ENCODE measurements around the gene TSC22D1. TPM values are rescaled to one million over a fixed set of nuclear protein-coding genes. Genes with fewer than 3 reads are reported as not detected.

The TSC22D1 gene
- total RNA-seq, 1 experiment from 2014 or later, result 194 TPM

DNA sequence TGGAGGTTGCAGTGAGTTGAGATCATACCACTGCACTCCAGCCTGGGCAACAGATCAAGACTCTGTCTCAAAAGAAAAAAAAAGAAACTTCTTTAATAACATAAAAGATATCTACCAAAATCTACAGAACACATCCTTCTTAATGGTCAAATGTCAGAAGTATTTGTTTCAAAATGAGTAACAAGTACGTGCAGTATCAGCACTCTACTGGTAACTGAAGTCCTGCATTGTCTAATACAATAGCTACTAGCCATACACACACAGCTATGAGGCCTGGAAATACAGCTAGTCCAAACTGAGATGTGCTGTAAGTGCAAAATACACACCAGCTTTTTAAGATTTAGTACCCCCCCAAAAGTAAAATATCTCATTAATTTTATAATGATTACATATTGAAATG, 88.1 kb downstream of the TSC22D1 start:
- H3K9me2 ChIP-seq (replicated peaks; ENCODE audit: low read length), result no peaks in the 10 kb centered on the region
- TF ChIP-seq EZH2phosphoT487 (IDR thresholded peaks at IDR 0.05; ENCODE audit: borderline replicate concordance, low read length) (no peak), EZH2 (IDR thresholded peaks at IDR 0.05; ENCODE audit: low read length, unreplicated experiment) (no peak)
- TF ChIP-seq, protein P1, sequence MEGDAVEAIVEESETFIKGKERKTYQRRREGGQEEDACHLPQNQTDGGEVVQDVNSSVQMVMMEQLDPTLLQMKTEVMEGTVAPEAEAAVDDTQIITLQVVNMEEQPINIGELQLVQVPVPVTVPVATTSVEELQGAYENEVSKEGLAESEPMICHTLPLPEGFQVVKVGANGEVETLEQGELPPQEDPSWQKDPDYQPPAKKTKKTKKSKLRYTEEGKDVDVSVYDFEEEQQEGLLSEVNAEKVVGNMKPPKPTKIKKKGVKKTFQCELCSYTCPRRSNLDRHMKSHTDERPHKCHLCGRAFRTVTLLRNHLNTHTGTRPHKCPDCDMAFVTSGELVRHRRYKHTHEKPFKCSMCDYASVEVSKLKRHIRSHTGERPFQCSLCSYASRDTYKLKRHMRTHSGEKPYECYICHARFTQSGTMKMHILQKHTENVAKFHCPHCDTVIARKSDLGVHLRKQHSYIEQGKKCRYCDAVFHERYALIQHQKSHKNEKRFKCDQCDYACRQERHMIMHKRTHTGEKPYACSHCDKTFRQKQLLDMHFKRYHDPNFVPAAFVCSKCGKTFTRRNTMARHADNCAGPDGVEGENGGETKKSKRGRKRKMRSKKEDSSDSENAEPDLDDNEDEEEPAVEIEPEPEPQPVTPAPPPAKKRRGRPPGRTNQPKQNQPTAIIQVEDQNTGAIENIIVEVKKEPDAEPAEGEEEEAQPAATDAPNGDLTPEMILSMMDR (conservative IDR thresholded peaks at IDR 0.05; ENCODE audit: low read depth, low read length), result no peak
- no peak overlapping the region for H2AFZ ChIP-seq (ENCODE audit: low read length)
- H3F3A ChIP-seq (ENCODE audit: low read length, unreplicated experiment), result no peaks in the 10 kb centered on the region
- CTCF ChIA-PET, result no interaction called here
- no TSS peak for BruUV-seq (replicated peaks)
- H3K79me2 ChIP-seq (ENCODE audit: low read length), result no peaks in the 10 kb centered on the region
- ATAC-seq (no peak), DNase-seq (no peak)
- intact Hi-C loops (cut with micrococcal nuclease), result loop anchor here (5.0 to 10.0 kb wide), 2 partner anchors 84 to 227 kb away; no protein-coding TSS in a partner anchor
- no peaks in the 10 kb centered on the region for H3K9me3 ChIP-seq (ENCODE audit: low read length)
- peaks cover 5% of the 10 kb centered on the region; the same call in 1 of the 2 replicates for H3K4me1 ChIP-seq (ENCODE audit: insufficient read depth, low read length)
- no peaks in the 10 kb centered on the region for H3K36me3 ChIP-seq (ENCODE audit: low read depth, low read length)
- H3K4me2 ChIP-seq (ENCODE audit: low read length), result no peak overlapping the region
- H3K27me3 ChIP-seq (ENCODE audit: low read length), result no peaks in the 10 kb centered on the region
- POLR2A ChIA-PET (ENCODE audit: unreplicated experiment), result interaction anchor here (0.6 kb wide), 1 partner anchor 88 kb away, joined by 5 read pairs; the partner anchor contains the start of gene TSC22D1
- H3K27ac ChIP-seq (ENCODE audit: low read length), result no peak overlapping the region
- H3K4me3 ChIP-seq (ENCODE audit: low read length), result no peak overlapping the region
- no peak overlapping the region for H3K9ac ChIP-seq (ENCODE audit: low read length)
- H4K20me1 ChIP-seq (ENCODE audit: low read length), result no peaks in the 10 kb centered on the region

DNA sequence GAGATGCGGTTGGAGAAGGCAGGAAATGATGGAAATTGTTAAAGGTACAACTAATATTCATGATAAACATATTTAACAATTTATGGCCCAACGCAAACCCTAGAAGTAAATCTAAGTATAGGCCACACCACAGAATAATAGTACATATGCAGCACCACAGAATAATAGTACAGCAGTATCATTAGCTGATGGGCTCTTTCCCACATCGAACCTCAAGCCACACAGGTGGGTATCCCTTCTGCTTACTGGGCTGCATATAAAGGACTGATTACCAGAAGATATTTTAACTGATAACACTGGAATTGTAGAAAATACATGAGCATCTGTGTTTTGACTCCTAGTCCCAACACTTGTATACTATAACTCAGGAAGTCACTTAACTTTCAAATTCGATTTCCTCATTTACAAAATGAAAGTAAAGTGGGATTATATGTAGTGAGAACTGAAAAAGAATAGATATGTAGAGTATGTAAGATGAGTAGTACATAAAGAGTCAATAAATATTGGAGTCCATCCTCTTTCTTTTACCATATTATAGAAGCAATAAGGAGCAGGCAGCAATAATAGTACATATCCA, 91.5 kb downstream of the TSC22D1 start:
- Histone ChIP-seq H4K20me1 (ENCODE audit: low read length) (no peaks in the 10 kb centered on the region), H3K4me1 (ENCODE audit: insufficient read depth, low read length) (peaks cover 6% of the 10 kb centered on the region; the same call in 1 of the 2 replicates), H2AFZ (ENCODE audit: low read length) (no peak overlapping the region), H3K9me2 (replicated peaks; ENCODE audit: low read length) (no peaks in the 10 kb centered on the region), H3K79me2 (ENCODE audit: low read length) (no peaks in the 10 kb centered on the region), H3K4me2 (ENCODE audit: low read length) (no peak overlapping the region), H3K9ac (ENCODE audit: low read length) (no peak overlapping the region), H3K9me3 (ENCODE audit: low read length) (no peaks in the 10 kb centered on the region), H3K27ac (ENCODE audit: low read length) (no peak overlapping the region), H3K4me3 (ENCODE audit: low read length) (no peak overlapping the region), H3K36me3 (ENCODE audit: low read depth, low read length) (no peaks in the 10 kb centered on the region), H3K27me3 (ENCODE audit: low read length) (no peaks in the 10 kb centered on the region), H3F3A (ENCODE audit: low read length, unreplicated experiment) (no peaks in the 10 kb centered on the region)
- TF ChIP-seq EZH2 (IDR thresholded peaks at IDR 0.05; ENCODE audit: low read length, unreplicated experiment), result no peak
- no peak for TF ChIP-seq EZH2phosphoT487 (IDR thresholded peaks at IDR 0.05; ENCODE audit: borderline replicate concordance, low read length)
- TF ChIP-seq, protein P1 (conservative IDR thresholded peaks at IDR 0.05; ENCODE audit: low read depth, low read length), result no peak
- DNase-seq (no peak), ATAC-seq (no peak)
- CTCF ChIA-PET, result no interaction called here
- POLR2A ChIA-PET (ENCODE audit: unreplicated experiment), result no interaction called here
- BruUV-seq (replicated peaks), result no TSS peak
- intact Hi-C loops (cut with micrococcal nuclease), result loop anchor here (5.0 to 10.0 kb wide), 4 partner anchors 88 to 393 kb away; no protein-coding TSS in a partner anchor
